MM.1S (cell line): ENCODE results near the gene RWDD4.

Experiments
- DNase-seq: peaks from one replicate; pipeline ENCODE4 v3.0.0-alpha.2; 2015
- H2AFZ ChIP-seq: fragments of 300-600 bp; sonication (generic); 2 replicates; pipeline ENCODE4 v1.6.0; 2016; ENCODE audit warnings: antibody characterized with exemption, low read length
- H3F3A ChIP-seq: fragments of 300-600 bp; sonication (generic); 2 replicates; pipeline ENCODE4 v1.6.1; 2016; ENCODE audit warnings: mild to moderate bottlenecking, antibody characterized with exemption, low read length, moderate library complexity, mixed read lengths; ENCODE audit not compliant: insufficient read depth
- H3K27ac ChIP-seq: fragments of 300-600 bp; sonication (generic); 2 replicates; pipeline ENCODE4 v1.5.1; 2016; ENCODE audit warnings: mild to moderate bottlenecking, low read length
- H3K27me3 ChIP-seq: fragments of 300-600 bp; sonication (generic); replicated peaks from 2 replicates; pipeline ENCODE4 v1.6.0; 2016; ENCODE audit warnings: low read length; ENCODE audit not compliant: insufficient read depth
- H3K36me3 ChIP-seq: fragments of 300-600 bp; sonication (generic); replicated peaks from 2 replicates; pipeline ENCODE4 v1.6.1; 2016; ENCODE audit warnings: mild to moderate bottlenecking, low read length, mixed read lengths; ENCODE audit not compliant: insufficient read depth
- H3K4me1 ChIP-seq: fragments of 300-600 bp; sonication (generic); 2 replicates; pipeline ENCODE4 v1.6.1; 2016; ENCODE audit warnings: low read length, mixed read lengths
- H3K4me2 ChIP-seq: fragments of 300-600 bp; sonication (generic); 2 replicates; pipeline ENCODE4 v1.6.0; 2016; ENCODE audit warnings: low read depth, low read length
- H3K4me3 ChIP-seq: fragments of 300-600 bp; sonication (generic); 2 replicates; pipeline ENCODE4 v1.5.1; 2016; ENCODE audit warnings: low read length, mixed read lengths
- H3K79me2 ChIP-seq: fragments of 300-600 bp; sonication (generic); 2 replicates; pipeline ENCODE4 v1.6.1; 2016; ENCODE audit warnings: mixed run types, low read length, mixed read lengths
- H3K9ac ChIP-seq: fragments of 300-600 bp; sonication (generic); 2 replicates; pipeline ENCODE4 v1.6.1; 2016; ENCODE audit warnings: low read length, mixed read lengths
- H3K9me2 ChIP-seq: fragments of 300-600 bp; sonication (generic); replicated peaks from 2 replicates; pipeline ENCODE4 v1.6.1; 2016; ENCODE audit warnings: mild to moderate bottlenecking, low read length, mixed read lengths; ENCODE audit not compliant: insufficient read depth
- H3K9me3 ChIP-seq: fragments of 300-600 bp; sonication (generic); replicated peaks from 2 replicates; pipeline ENCODE4 v1.6.1; 2016; ENCODE audit warnings: mild to moderate bottlenecking, low read length, mixed read lengths; ENCODE audit not compliant: insufficient read depth
- H4K20me1 ChIP-seq: fragments of 300-600 bp; sonication (generic); 2 replicates; pipeline ENCODE4 v1.6.1; 2016; ENCODE audit warnings: mild to moderate bottlenecking, low read length, moderate library complexity, mixed read lengths; ENCODE audit not compliant: insufficient read depth
- CTCF ChIP-seq: fragments of 300-600 bp; sonication (generic); IDR thresholded peaks from 2 replicates; pipeline ENCODE4 v1.5.1; 2016; ENCODE audit warnings: antibody characterized with exemption, low read length, mixed read lengths
- EZH2 ChIP-seq: fragments of 300-600 bp; sonication (generic); optimal IDR thresholded peaks from 2 replicates; pipeline ENCODE3; 2017; ENCODE audit warnings: low read depth, mild to moderate bottlenecking, antibody characterized with exemption, low read length, mixed read lengths
- EZH2phosphoT487 ChIP-seq: fragments of 300-600 bp; sonication (generic); IDR thresholded peaks from 2 replicates; pipeline ENCODE4 v1.6.1; 2018; ENCODE audit warnings: antibody characterized with exemption, low read length

Gene RWDD4

GRCh38 chr4:183637461-183637860, 21.5 kb downstream of the RWDD4 start:
- Histone ChIP-seq H3K36me3 (no peaks in the 10 kb centered on the region), H3K4me2 (no peak overlapping the region), H3K9me2 (no peaks in the 10 kb centered on the region), H3K27ac (no peak overlapping the region), H3K79me2 (no peaks in the 10 kb centered on the region), H3K4me3 (no peak overlapping the region), H3K9ac (no peak overlapping the region), H2AFZ (no peak overlapping the region), H3K9me3 (no peaks in the 10 kb centered on the region), H3F3A (no peaks in the 10 kb centered on the region), H3K4me1 (no peaks in the 10 kb centered on the region), H3K27me3 (no peaks in the 10 kb centered on the region), H4K20me1 (no peaks in the 10 kb centered on the region)
- no peak for DNase-seq
- TF ChIP-seq CTCF = no peak
- no peak for TF ChIP-seq EZH2phosphoT487

- H3K9me2 ChIP-seq = no peaks in the 10 kb centered on the region
- no peak overlapping the region for H3K4me3 ChIP-seq
- H3K36me3 ChIP-seq = no peaks in the 10 kb centered on the region
- no peak overlapping the region for H3K9ac ChIP-seq
- H3K27me3 ChIP-seq = no peaks in the 10 kb centered on the region
- H3K27ac ChIP-seq = no peak overlapping the region
- no peak for DNase-seq
- TF ChIP-seq CTCF = no peak
- no peak for TF ChIP-seq EZH2
- TF ChIP-seq EZH2phosphoT487 = no peak
- H4K20me1 ChIP-seq = no peaks in the 10 kb centered on the region
- H3K4me2 ChIP-seq = no peak overlapping the region
- no peaks in the 10 kb centered on the region for H3K4me1 ChIP-seq
- H3K9me3 ChIP-seq = no peaks in the 10 kb centered on the region
- H3K79me2 ChIP-seq = no peaks in the 10 kb centered on the region
- H2AFZ ChIP-seq = no peak overlapping the region
- H3F3A ChIP-seq = no peaks in the 10 kb centered on the region
These were observed 22.1 kb downstream of the RWDD4 start for GRCh38 chr4:183636923-183637322.

- Histone ChIP-seq H3K27ac (no peak overlapping the region), H3K36me3 (no peaks in the 10 kb centered on the region), H2AFZ (no peak overlapping the region), H3F3A (no peaks in the 10 kb centered on the region), H3K27me3 (no peaks in the 10 kb centered on the region), H3K4me2 (no peak overlapping the region), H3K9ac (no peak overlapping the region), H3K4me3 (no peak overlapping the region), H3K9me3 (no peaks in the 10 kb centered on the region), H3K9me2 (no peaks in the 10 kb centered on the region), H3K79me2 (no peaks in the 10 kb centered on the region), H3K4me1 (no peaks in the 10 kb centered on the region), H4K20me1 (no peaks in the 10 kb centered on the region)
- TF ChIP-seq EZH2phosphoT487 (no peak), CTCF (no peak), EZH2 (no peak)
- no peak for DNase-seq
These were observed 22.5 kb downstream of the RWDD4 start for GRCh38 chr4:183636503-183636902.

GRCh38 chr4:183635741-183636140, 23.2 kb downstream of the RWDD4 start:
- no peak overlapping the region for H3K27ac ChIP-seq

More at GRCh38 chr4:183635741-183636140, 23.2 kb downstream of the RWDD4 start:
- H3F3A ChIP-seq = no peaks in the 10 kb centered on the region
- TF ChIP-seq EZH2phosphoT487 (no peak), CTCF (no peak), EZH2 (no peak)
- no peaks in the 10 kb centered on the region for H3K27me3 ChIP-seq
- no peak overlapping the region for H3K4me2 ChIP-seq
- no peak for DNase-seq
- no peaks in the 10 kb centered on the region for H3K9me3 ChIP-seq
- H3K4me3 ChIP-seq = no peak overlapping the region
- no peak overlapping the region for H3K9ac ChIP-seq
- no peaks in the 10 kb centered on the region for H3K4me1 ChIP-seq
- H4K20me1 ChIP-seq = no peaks in the 10 kb centered on the region
- no peaks in the 10 kb centered on the region for H3K9me2 ChIP-seq
- H3K36me3 ChIP-seq = no peaks in the 10 kb centered on the region
- no peak overlapping the region for H2AFZ ChIP-seq
- H3K79me2 ChIP-seq = no peaks in the 10 kb centered on the region
